ENCODE results near the gene DNAJC15.

The DNAJC15 gene

DNA sequence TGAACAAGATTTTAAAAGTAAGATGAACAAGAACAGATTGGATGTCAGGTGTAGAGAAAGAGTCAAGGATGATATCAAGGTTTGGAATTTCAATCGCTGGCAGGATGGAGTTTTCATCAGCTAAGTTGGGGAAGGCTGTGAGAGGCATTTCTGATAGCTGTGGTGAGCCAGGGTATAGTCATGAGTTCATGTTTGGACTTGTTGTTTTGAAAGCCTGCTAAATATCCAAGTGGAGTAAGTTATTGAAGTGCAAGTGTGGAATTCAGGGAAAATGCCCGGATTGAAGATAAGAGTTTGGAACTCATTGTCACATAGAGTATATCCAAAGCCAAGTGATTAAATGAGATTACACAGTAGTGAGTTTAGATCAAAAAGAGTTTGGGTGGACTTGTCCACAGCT is 20.4 kb upstream of the DNAJC15 start:
- TF ChIP-seq, protein P1, sequence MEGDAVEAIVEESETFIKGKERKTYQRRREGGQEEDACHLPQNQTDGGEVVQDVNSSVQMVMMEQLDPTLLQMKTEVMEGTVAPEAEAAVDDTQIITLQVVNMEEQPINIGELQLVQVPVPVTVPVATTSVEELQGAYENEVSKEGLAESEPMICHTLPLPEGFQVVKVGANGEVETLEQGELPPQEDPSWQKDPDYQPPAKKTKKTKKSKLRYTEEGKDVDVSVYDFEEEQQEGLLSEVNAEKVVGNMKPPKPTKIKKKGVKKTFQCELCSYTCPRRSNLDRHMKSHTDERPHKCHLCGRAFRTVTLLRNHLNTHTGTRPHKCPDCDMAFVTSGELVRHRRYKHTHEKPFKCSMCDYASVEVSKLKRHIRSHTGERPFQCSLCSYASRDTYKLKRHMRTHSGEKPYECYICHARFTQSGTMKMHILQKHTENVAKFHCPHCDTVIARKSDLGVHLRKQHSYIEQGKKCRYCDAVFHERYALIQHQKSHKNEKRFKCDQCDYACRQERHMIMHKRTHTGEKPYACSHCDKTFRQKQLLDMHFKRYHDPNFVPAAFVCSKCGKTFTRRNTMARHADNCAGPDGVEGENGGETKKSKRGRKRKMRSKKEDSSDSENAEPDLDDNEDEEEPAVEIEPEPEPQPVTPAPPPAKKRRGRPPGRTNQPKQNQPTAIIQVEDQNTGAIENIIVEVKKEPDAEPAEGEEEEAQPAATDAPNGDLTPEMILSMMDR (conservative IDR thresholded peaks at IDR 0.05; ENCODE audit: low read depth), result no peak
- peak; percentile 87 for DNase-seq (ENCODE audit: low spot score)
- ChIA-PET POLR2A (ENCODE audit: low non-redundant PET) (no interaction called here), CTCF (no interaction called here)
- H3K27ac ChIP-seq, result no peak overlapping the region

DNA sequence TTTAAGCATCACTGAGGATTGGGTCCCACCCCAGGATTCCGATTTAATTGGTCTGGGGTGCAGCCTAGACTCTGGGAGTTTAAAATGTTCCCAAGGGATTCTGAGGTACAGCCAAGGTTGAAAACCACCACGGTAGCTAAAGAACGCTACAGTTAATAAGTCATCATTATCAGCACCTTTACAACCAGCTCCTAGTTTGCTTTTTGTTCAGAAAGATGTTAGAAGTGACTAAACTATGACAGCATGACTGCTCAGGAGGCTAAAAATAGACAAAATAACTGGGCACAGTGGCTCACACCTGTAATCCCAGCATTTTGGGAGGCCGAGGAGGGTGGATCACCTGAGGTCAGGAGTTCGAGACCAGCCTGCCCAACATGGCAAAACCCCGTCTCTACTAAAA is 19.7 kb upstream of the DNAJC15 start:
- CTCF ChIA-PET, result no interaction called here
- peak overlapping the region; percentile 77 for H3K27ac ChIP-seq
- TF ChIP-seq, protein P1 (conservative IDR thresholded peaks at IDR 0.05; ENCODE audit: low read depth), result no peak
- POLR2A ChIA-PET (ENCODE audit: low non-redundant PET), result no interaction called here
- DNase-seq (ENCODE audit: low spot score), result no peak

DNA sequence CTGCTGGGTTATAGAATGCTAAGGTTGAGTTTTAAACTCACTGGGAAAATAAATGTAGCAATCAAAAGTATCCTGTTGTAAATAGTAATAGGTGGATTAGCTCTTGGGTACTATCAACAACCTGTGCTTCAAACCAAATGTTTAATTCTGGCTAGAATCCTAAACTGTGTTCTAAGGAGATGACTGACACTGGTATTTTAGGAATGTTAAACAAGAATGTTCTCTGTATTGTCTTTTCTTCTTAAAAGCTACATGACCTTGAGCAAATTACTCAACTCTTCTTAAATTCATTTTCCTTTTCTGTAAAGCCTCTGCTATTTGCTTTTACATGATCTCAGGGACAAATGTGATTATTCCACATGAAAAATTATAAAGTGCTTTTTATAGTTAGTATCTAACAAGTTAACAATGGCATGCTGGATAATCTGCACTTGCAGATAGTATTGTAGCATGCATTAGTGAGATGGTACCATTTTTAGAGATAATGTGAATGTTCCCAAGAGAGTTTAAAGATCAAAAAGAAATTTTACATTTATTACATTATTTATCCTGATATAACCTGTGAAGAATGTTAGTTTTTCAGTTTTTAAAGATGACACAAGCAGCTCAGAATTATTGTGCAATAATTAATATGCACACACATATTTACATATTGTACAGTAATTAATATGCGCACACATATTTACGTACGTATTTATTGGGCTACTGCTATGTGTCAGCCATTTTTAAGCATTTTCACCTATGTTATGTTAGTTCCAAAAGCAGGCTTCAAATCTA is 17.7 kb upstream of the DNAJC15 start:
- H3K27ac ChIP-seq, result peak overlapping the region; percentile 74; the same call in 1 of the 2 replicates
- TF ChIP-seq, protein P1 (conservative IDR thresholded peaks at IDR 0.05; ENCODE audit: low read depth), result no peak
- ChIA-PET CTCF (no interaction called here), POLR2A (ENCODE audit: low non-redundant PET) (no interaction called here)
- DNase-seq (ENCODE audit: low spot score), result peak; percentile 42

DNA sequence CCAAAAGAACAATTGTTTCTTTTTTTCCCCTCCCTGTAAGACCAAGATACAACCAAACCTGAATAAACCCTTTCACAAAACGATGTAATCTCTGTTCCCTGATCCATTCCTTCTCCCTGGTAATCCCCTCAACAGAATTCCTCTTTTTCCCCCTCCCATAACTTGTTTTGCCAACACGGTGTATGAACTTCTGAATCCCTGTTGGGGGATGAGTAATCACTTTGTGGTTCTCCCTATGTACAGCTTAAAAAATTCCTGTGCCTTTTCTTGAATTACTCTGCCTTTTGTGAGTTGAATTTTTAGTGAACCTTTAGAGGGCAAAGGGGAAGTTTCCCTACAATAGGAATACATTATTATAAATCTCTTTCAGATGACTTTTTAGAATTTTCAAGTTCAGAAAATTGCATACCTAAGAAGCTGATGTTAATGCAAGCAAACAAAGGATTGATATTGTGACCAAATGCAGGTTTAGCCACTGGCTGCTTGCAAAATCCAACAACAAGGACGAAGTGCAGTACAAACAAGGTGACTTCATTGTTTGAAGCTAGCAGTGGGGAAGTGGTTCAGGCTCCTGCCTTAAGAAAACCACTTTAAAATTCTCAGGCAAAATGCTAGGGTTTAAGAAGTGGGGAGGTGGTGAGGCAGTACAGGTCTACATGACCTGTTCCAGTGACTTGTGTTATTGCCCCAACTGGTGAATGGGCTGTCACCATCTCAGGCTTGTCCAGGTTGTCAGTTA is 16.3 kb upstream of the DNAJC15 start:
- peak; percentile 25 for DNase-seq (ENCODE audit: low spot score)
- ChIA-PET CTCF (no interaction called here), POLR2A (ENCODE audit: low non-redundant PET) (no interaction called here)
- H3K27ac ChIP-seq, result peak overlapping the region; percentile 74
- TF ChIP-seq, protein P1 (conservative IDR thresholded peaks at IDR 0.05; ENCODE audit: low read depth), result no peak

DNA sequence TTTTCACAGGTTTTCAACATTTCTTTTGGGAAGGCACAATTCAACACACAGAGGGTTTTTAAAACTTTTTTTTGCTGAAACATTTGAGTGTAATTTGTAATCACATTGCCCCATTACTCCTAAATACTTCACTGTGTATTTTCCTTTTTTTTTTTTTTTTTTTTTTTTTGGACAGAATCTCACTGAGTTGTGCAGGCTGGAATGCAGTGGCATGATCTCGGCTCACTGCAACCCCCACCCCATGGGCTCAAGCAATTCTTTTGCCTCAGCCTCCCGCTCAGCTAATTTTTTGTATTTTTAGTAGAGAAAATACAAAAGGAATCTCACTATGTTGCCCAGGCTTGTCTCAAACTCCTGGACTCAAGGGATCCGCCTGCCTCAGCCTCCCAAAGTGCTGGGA is 14.8 kb upstream of the DNAJC15 start:
- DNase-seq (ENCODE audit: low spot score), result no peak
- ChIA-PET CTCF (no interaction called here), POLR2A (ENCODE audit: low non-redundant PET) (no interaction called here)
- TF ChIP-seq, protein P1 (conservative IDR thresholded peaks at IDR 0.05; ENCODE audit: low read depth), result no peak
- H3K27ac ChIP-seq, result no peak overlapping the region

DNA sequence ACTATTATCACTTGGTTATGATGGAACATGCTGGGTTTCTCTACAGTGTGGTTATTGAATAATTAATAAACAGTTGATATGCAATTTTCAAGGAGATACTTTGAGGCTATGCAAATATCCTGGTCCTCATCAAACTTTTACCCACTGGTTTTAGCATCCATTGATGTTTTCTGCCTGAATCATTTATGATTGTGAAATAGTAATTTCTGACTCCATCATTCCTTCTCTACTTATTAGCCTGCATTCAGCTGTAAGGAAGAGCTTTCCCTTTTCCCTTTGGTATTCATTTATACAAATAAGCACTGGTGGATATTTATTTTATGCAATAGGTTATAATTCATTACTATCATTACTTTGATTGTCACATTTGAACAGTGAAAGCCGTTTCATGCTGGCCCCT is 13.9 kb upstream of the DNAJC15 start:
- H3K27ac ChIP-seq, result no peak overlapping the region
- ChIA-PET POLR2A (ENCODE audit: low non-redundant PET) (no interaction called here), CTCF (no interaction called here)
- DNase-seq (ENCODE audit: low spot score), result no peak
- TF ChIP-seq, protein P1 (conservative IDR thresholded peaks at IDR 0.05; ENCODE audit: low read depth), result no peak
